ENCODE results near the gene EXOC3L4. TPM values are rescaled to one million over a fixed set of nuclear protein-coding genes. Genes with fewer than 3 reads are reported as not detected.

Gene EXOC3L4
- polyA plus RNA-seq, 1 donor from 2014 or later = not detected

DNA sequence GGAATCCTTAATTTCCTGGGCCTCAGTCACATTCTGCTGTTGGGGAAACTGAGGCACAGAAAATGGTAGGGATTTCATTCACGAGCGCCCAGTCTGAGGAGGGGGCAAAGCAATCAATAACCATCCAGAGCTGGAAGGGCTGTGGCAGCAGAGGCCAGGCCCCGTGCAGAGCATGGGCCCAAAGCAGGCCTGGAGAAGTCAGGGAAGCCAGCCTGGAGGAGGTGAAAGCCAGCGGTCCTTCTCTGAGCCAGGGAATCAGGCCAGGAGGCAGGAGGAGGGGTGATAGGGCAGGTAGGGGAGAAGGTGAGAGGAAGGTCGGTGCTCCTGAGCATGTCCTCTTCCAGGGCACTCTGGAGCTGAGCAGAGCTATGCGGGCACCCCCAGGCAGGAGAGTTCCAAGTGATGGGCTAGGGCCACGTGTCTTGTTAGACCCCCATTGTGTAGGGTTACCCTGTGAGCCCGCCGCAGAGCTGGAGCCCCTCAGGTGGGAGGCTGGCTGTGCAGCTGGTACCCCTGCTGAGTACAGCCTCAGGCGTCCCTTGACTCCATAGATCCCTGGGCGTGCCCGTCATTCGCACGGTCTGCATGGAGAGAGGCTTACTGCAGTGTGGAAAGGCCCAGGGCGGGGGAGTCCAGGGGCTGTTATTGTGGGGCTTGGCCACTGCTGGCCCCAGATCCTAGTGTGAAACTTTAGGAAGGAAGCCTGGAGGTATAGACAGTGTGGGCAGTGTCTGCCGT is 33.5 kb downstream of the EXOC3L4 start:
- Histone ChIP-seq H3K36me3 (ENCODE audit: insufficient read depth, low read length) (no peaks in the 10 kb centered on the region), H3F3A (ENCODE audit: insufficient read depth, low read length, poor library complexity, severe bottlenecking) (no peaks in the 10 kb centered on the region), H3K4me2 (ENCODE audit: low read length) (no peak overlapping the region), H4K20me1 (ENCODE audit: insufficient read depth) (no peaks in the 10 kb centered on the region), H3K9ac (ENCODE audit: low read length) (no peak overlapping the region), H3K9me3 (ENCODE audit: low read length) (no peaks in the 10 kb centered on the region), H3K9me2 (ENCODE audit: insufficient read depth, low read length) (no peaks in the 10 kb centered on the region), H3K27ac (ENCODE audit: low read length) (no peak overlapping the region), H2AFZ (ENCODE audit: low read depth, low read length) (no peak overlapping the region), H3K79me2 (replicated peaks; ENCODE audit: insufficient read depth, low read length) (no peaks in the 10 kb centered on the region), H3K27me3 (ENCODE audit: insufficient read depth, low read depth, low read length) (peaks cover 9% of the 10 kb centered on the region), H3K4me3 (ENCODE audit: low read length) (no peak overlapping the region)
- TF ChIP-seq, protein P1, sequence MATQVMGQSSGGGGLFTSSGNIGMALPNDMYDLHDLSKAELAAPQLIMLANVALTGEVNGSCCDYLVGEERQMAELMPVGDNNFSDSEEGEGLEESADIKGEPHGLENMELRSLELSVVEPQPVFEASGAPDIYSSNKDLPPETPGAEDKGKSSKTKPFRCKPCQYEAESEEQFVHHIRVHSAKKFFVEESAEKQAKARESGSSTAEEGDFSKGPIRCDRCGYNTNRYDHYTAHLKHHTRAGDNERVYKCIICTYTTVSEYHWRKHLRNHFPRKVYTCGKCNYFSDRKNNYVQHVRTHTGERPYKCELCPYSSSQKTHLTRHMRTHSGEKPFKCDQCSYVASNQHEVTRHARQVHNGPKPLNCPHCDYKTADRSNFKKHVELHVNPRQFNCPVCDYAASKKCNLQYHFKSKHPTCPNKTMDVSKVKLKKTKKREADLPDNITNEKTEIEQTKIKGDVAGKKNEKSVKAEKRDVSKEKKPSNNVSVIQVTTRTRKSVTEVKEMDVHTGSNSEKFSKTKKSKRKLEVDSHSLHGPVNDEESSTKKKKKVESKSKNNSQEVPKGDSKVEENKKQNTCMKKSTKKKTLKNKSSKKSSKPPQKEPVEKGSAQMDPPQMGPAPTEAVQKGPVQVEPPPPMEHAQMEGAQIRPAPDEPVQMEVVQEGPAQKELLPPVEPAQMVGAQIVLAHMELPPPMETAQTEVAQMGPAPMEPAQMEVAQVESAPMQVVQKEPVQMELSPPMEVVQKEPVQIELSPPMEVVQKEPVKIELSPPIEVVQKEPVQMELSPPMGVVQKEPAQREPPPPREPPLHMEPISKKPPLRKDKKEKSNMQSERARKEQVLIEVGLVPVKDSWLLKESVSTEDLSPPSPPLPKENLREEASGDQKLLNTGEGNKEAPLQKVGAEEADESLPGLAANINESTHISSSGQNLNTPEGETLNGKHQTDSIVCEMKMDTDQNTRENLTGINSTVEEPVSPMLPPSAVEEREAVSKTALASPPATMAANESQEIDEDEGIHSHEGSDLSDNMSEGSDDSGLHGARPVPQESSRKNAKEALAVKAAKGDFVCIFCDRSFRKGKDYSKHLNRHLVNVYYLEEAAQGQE (IDR thresholded peaks at IDR 0.05; ENCODE audit: borderline replicate concordance) = no peak
- TF ChIP-seq MXI1 (conservative IDR thresholded peaks at IDR 0.05; ENCODE audit: poor library complexity, severe bottlenecking) (no peak), EZH2 (IDR thresholded peaks at IDR 0.05; ENCODE audit: borderline replicate concordance, insufficient read depth, low read length, poor library complexity, severe bottlenecking) (no peak), SMC3 (conservative IDR thresholded peaks at IDR 0.05; ENCODE audit: poor library complexity) (no peak), POLR2AphosphoS5 (IDR thresholded peaks at IDR 0.05) (no peak), RAD21 (conservative IDR thresholded peaks at IDR 0.05) (no peak), TAF1 (IDR thresholded peaks at IDR 0.05; ENCODE audit: low read depth) (no peak), EP300 (conservative IDR thresholded peaks at IDR 0.05; ENCODE audit: poor library complexity, severe bottlenecking) (no peak)
- TF ChIP-seq, protein P2, sequence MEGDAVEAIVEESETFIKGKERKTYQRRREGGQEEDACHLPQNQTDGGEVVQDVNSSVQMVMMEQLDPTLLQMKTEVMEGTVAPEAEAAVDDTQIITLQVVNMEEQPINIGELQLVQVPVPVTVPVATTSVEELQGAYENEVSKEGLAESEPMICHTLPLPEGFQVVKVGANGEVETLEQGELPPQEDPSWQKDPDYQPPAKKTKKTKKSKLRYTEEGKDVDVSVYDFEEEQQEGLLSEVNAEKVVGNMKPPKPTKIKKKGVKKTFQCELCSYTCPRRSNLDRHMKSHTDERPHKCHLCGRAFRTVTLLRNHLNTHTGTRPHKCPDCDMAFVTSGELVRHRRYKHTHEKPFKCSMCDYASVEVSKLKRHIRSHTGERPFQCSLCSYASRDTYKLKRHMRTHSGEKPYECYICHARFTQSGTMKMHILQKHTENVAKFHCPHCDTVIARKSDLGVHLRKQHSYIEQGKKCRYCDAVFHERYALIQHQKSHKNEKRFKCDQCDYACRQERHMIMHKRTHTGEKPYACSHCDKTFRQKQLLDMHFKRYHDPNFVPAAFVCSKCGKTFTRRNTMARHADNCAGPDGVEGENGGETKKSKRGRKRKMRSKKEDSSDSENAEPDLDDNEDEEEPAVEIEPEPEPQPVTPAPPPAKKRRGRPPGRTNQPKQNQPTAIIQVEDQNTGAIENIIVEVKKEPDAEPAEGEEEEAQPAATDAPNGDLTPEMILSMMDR (IDR thresholded peaks at IDR 0.05; ENCODE audit: poor library complexity, severe bottlenecking) = no peak

DNA sequence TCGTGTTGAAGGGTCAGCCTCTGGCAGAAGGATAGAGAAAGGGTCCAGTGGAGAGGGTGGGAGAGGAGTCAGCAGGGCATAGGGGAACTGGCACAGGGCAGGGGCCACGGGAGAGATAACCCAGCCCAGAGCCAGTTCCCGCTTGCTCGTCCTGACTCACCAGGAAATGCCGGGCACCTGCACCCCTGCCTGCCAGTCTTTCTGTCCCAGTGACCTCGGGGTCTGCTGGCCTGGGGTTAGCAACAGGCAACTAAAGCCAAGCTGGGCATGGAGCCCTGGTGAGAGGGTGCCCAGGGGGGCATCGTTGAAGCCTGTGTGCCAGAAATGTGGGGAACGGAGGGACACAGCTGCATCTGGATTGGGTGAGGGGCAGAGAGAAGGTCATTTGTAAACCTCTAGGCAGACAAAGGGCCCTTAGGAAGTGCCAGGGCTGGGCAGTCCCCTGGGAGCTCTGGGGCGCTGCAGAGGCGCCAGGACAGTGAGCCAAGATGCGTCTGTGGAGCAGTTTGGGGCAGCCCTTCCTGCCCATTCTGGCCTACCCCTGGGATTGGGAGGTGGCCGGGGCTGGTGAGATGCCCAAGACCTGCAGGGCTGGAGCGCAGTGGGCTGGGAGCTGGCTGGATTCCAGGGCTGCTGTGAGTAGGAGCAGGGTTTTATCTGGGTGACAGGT is 34.2 kb downstream of the EXOC3L4 start:
- Histone ChIP-seq H4K20me1 (ENCODE audit: insufficient read depth) (no peaks in the 10 kb centered on the region), H3K9me2 (ENCODE audit: insufficient read depth, low read length) (no peaks in the 10 kb centered on the region), H3K9me3 (ENCODE audit: low read length) (no peaks in the 10 kb centered on the region), H3K27ac (ENCODE audit: low read length) (no peak overlapping the region), H3K79me2 (replicated peaks; ENCODE audit: insufficient read depth, low read length) (no peaks in the 10 kb centered on the region), H3K4me3 (ENCODE audit: low read length) (no peak overlapping the region), H2AFZ (ENCODE audit: low read depth, low read length) (no peak overlapping the region), H3K4me2 (ENCODE audit: low read length) (no peak overlapping the region), H3K36me3 (ENCODE audit: insufficient read depth, low read length) (no peaks in the 10 kb centered on the region), H3K9ac (ENCODE audit: low read length) (no peak overlapping the region), H3K27me3 (ENCODE audit: insufficient read depth, low read depth, low read length) (peaks cover 5% of the 10 kb centered on the region), H3F3A (ENCODE audit: insufficient read depth, low read length, poor library complexity, severe bottlenecking) (no peaks in the 10 kb centered on the region)
- TF ChIP-seq EZH2 (IDR thresholded peaks at IDR 0.05; ENCODE audit: borderline replicate concordance, insufficient read depth, low read length, poor library complexity, severe bottlenecking) = no peak
- TF ChIP-seq EP300 (conservative IDR thresholded peaks at IDR 0.05; ENCODE audit: poor library complexity, severe bottlenecking) = no peak
- no peak for TF ChIP-seq TAF1 (IDR thresholded peaks at IDR 0.05; ENCODE audit: low read depth)
- no peak for TF ChIP-seq RAD21 (conservative IDR thresholded peaks at IDR 0.05)
- TF ChIP-seq, protein P2 (IDR thresholded peaks at IDR 0.05; ENCODE audit: poor library complexity, severe bottlenecking) = no peak
- no peak for TF ChIP-seq POLR2AphosphoS5 (IDR thresholded peaks at IDR 0.05)
- no peak for TF ChIP-seq MXI1 (conservative IDR thresholded peaks at IDR 0.05; ENCODE audit: poor library complexity, severe bottlenecking)
- TF ChIP-seq SMC3 (conservative IDR thresholded peaks at IDR 0.05; ENCODE audit: poor library complexity) = no peak
- TF ChIP-seq, protein P1 (IDR thresholded peaks at IDR 0.05; ENCODE audit: borderline replicate concordance) = no peak

Measured in neural cell (in vitro differentiated cells).